Stimulated activated CD8-positive, alpha-beta memory T cell treated with anti-CD3 and anti-CD28 coated beads, Interleukin-12 subunit alpha, Interleukin-12 subunit beta, amount 100 ng/mL, for 24 hours (primary cell): ENCODE data around the gene BHLHE23.
"Not testable (repeated sequence)": the region's sequence is repeated elsewhere in the genome, so short reads cannot be mapped to it uniquely, and the experiment has no call there.

Experiments
- DNase-seq: peaks from one replicate; pipeline ENCODE4 v3.0.0-alpha.2; 2020; ENCODE audit errors: extremely low read depth

The BHLHE23 gene

DNA sequence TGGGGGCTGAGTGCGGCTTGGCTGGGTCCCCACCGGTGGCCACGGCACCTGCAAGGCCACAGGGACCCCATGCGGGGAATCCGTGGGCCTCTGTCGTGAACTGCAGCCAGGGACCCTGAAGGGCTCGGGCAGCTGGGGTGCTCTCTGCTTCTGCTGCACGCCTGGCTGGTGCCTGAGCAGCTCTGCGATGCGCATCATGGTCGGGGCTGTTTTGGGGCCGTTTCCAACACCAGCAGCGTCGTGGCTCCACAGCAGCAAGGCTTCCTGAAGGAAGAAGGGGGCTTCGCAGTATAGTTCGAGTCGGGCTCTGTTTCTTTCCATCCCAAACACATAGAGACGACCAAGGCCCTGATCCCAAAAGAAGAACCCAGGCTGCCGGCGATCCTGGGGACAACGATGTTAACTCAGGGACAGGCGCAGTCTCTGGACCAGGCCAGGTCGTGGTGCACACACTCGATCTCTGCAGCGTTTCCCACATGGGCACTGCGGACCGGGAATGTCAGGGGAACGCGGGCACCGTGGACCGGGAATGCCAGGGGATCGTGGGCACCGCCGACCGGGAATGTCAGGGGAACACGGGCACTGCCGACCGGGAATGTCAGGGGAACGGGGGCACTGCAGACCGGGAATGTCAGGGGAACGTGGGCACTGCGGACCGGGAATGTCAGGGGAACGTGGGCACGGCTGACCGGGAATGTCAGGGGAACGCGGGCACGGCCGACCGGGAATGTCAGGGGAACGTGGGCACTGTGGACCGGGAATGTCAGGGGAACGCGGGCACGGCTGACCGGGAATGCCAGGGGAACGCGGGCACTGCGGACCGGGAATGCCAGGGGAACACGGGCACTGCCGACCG lies 36.8 kb upstream of the BHLHE23 start:
- no peak for DNase-seq

DNA sequence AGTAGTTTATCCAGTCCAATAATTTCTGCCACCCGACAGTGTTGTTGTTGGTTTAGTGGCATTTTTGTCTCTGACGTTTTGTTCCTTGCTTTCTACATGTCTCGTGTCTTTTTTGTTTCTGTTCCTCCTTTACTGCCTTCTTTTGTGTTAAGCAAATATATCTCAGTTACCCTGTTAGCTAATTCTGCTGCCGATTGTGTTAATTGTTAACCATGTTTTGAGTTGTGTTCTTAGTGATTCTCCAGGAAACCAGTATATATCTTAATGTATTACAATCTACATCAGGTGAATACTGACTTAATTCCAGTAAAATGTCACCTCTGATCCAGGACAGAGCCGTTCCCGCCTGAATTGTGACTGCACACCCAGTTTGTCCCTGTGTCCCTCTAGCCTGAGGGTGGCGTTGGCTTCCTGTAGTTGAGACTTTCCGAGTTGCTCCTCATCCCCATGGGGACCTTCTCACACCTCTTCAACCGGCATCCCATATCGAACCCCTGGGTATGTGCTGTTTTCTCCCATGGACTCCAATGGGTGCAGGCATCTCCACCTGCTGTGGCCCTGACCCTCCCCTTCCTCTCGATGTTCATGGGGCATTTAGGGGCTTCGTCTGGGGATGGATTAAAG lies 35.8 kb upstream of the BHLHE23 start:
- no peak for DNase-seq

- no peak for DNase-seq
These were observed 35.0 kb upstream of the BHLHE23 start for GRCh38 chr20:63041776-63042175.

DNA sequence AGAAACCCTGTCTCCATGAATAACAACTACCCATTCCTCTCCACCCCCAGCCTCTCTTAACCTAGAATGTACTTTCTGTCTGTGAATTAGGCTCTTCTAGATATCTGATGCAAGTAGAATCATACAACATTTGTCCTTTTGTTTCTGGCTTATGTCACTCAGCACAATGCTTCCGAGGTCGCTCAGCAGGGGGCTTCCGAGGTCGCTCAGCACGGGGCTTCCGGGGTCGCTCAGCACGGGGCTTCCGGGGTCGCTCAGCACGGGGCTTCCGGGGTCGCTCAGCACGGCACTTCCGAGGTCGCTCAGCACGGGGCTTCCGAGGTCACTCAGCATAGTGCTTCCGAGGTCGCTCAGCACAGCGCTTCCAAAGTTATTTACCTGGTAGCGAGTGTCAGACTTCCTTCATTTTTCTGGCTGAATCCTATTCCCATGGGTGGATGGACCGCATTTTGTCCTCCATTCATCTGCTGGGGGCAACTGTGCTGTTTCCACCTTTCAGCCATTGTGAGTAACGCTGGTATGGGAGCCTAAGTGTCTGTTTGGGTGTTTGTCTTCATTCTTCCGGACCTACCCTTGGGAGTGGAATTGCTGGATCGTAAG lies 31.0 kb upstream of the BHLHE23 start:
- DNase-seq, result no peak

DNA sequence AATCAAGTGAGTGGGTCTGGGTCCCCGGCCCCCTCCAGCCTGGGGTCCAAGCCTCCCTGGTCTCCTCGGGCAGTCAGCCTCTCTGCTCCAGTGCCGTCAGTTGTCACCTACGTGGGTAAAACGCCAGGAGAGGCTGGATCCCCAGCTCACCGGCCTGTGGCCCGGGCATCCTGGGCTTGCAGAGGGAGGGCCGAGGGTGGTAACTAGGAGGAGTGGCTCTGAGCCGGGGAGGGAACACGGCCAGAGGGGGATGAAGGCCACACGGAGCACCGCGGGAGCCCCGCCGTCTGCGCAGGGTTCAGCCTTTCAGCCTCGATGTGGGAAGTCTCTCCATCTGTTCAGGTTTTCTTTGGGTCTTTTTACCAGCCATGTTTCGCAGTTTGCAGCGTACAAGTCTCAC lies 29.5 kb upstream of the BHLHE23 start:
- DNase-seq, result no peak

GRCh38 chr20:63035603-63036185 lies 28.9 kb upstream of the BHLHE23 start:
- DNase-seq, result no peak

DNA sequence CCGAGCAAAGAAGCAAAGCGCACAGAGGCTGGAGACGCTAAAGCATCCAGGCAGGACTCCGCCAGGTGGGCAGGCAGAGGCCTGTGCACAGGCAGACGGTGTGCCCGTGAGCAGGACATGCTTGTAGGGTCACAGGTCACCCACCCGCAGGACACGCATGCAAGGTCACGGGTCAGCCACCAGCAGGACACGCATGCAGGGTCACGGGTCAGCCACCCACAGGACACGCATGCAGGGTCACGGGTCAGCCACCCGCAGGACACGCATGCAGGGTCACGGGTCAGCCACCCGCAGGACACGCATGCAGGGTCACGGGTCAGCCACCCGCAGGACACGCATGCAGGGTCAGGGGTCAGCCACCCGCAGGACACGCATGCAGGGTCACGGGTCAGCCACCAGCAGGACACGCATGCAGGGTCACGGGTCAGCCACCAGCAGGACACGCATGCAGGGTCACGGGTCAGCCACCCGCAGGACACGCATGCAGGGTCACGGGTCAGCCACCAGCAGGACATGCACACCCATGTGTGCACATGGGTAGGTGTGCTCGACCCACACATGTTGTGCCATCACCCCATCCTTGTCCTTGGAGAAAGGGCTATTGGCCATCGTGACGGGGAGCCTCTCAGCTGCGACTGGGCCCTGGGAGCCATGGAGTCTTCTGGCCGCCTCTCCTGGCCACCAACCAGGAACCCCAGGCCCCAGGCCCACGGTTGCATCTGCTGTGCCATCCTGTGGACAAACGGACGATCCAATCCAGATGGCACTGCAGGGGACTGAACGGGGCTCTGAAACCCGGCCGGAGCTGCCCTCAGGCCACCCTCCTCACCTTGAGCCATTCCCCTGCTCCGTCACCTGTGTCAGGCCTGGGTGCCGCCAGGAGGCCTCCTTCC lies 28.2 kb upstream of the BHLHE23 start:
- not testable (repeated sequence) for DNase-seq

GRCh38 chr20:63033794-63034709 lies 27.3 kb upstream of the BHLHE23 start:
- no peak for DNase-seq

- no peak for DNase-seq
These were observed 26.4 kb upstream of the BHLHE23 start for GRCh38 chr20:63032861-63033793.

DNA sequence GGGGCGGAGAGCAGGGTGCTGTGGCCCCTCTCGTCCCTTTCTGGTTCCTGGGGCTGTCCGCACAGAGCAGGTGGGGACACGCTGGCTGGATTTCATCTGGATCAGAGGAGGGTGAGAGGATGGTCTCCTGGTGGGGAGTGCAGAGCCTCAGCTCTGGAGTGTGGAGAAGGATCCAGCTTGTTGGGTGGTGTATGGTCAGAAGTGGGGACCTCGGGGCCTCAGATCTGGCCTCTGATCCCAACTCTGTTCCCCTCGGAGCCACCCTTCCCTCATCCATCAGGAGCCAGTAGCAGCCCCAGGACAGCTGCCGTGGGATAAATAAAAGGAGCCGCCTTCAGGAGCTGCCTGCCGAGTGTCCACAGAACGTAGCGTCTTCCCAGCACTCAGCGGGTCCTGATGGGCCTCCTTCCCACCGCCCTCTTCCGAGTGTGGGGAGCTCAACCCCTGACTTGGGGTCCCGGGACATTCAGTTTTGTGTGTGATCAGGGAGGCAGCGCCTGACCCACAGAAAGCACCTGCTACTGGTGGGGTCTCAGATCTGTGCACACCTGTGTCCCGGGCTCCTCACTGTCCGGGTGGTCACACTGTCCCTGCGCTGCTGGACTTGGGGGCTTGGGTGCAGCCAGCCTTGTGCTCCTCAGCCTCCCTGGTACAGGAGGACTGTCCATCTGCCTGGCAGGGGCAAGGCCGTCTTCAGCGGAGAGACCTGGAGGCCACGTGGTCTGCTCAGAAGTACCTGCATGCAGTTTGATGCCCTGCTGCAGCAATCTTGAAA lies 25.4 kb upstream of the BHLHE23 start:
- DNase-seq, result no peak

- DNase-seq, result no peak
These were observed 24.7 kb upstream of the BHLHE23 start for GRCh38 chr20:63031251-63032014.

- no peak for DNase-seq
These were observed 22.8 kb upstream of the BHLHE23 start for GRCh38 chr20:63029358-63030121.

GRCh38 chr20:63028461-63028921 lies 21.7 kb upstream of the BHLHE23 start:
- no peak for DNase-seq

- DNase-seq, result no peak
These were observed 21.2 kb upstream of the BHLHE23 start for GRCh38 chr20:63027922-63028389.

DNA sequence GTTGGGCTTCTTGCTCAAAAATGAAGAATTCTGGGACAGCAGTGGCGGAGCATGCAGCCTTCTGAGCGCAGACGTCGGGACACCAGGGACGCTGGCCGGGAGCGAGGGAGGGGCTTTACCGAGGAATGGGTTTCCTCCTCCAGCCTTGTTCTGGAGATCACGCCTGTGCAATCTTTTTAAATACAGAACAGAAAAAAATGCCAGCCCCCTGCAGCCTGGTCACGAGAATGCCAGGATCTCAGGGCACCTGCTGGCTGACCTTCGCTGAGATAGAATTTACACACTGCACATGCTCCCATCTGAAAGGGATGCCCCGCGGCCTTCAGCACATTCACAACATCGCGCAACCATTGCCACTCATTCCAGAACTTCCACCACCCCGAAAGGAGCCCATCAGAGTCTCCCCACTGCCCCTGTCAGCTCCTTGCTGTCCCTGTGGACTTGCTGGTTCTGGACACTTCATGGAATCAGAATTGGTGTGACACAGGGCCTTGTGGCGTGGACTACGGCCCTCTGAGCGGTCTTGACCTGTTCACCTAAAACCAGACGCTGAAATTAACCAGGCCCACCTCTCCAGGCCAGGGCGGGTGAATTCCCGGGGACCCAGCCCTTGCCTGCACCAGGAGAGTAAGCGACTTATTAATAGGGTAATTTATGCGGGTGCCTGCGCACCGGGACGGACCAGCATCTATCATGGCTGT lies 20.6 kb upstream of the BHLHE23 start:
- DNase-seq, result no peak

DNA sequence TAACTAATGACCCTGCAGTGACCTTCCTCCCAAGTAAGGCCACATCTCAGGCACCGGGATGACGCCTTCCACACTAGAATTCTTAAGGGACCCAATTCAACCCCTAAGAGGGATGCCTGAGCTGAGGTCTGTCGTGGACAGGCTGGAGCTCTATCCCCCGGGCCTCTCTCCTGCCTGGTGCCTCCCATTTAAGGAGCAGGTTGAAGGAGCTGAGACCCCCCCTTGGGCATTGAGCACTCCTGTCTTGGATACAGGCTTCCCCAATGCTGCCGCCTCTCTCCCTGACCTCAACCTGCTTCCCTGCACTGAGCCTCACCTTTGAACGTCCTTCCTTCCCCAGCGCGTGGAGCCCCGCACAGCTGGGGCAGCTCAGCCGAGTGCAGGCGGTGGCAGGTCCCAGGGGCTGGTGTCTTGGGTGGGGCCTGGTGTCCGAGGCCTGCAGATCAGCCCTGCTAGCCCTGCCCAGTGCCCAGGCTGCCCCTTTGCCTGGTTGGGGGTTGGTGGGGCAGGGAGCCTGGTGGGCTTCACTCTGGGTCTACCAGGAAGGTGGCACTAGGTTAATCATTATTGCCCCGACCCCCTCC lies 19.9 kb upstream of the BHLHE23 start:
- DNase-seq, result no peak
